AG10803 (cell line): ENCODE measurements around the gene FOXP1.

ENCODE experiments used
- DNase-seq: peaks from one replicate; pipeline ENCODE4 v3.0.0; 2010; ENCODE audit warnings: low read depth
- H3K4me3 ChIP-seq: 2 replicates; pipeline ENCODE4 v1.5.1; 2011; ENCODE audit warnings: mild to moderate bottlenecking, low read length, control low read depth
- TF ChIP-seq, protein P1 (sequence below): conservative IDR thresholded peaks from 2 replicates; pipeline ENCODE4 v1.5.1; 2011; ENCODE audit warnings: mild to moderate bottlenecking, low read length, control low read depth, inconsistent platforms

The FOXP1 gene

DNA sequence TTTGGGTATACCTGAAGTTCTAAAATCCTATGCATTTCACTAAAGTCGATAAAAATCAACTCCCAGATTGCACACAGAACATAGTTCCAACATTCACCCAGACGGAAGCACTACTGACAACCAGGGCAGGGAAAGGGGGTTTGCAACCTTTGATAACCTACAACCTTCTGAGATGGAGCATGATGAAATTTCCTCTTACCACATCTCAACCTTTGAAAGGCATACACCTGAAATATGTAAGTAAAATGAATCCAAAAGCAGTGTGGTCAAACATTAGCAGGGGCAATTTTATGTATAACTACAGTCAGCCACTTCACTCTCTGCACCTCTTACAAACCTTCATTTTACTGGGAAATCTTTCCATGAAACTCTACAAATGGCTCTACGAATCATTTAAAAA is 184.1 kb downstream of the FOXP1 start:
- TF ChIP-seq, protein P1, sequence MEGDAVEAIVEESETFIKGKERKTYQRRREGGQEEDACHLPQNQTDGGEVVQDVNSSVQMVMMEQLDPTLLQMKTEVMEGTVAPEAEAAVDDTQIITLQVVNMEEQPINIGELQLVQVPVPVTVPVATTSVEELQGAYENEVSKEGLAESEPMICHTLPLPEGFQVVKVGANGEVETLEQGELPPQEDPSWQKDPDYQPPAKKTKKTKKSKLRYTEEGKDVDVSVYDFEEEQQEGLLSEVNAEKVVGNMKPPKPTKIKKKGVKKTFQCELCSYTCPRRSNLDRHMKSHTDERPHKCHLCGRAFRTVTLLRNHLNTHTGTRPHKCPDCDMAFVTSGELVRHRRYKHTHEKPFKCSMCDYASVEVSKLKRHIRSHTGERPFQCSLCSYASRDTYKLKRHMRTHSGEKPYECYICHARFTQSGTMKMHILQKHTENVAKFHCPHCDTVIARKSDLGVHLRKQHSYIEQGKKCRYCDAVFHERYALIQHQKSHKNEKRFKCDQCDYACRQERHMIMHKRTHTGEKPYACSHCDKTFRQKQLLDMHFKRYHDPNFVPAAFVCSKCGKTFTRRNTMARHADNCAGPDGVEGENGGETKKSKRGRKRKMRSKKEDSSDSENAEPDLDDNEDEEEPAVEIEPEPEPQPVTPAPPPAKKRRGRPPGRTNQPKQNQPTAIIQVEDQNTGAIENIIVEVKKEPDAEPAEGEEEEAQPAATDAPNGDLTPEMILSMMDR: no peak
- H3K4me3 ChIP-seq: no peak overlapping the region
- DNase-seq: no peak

DNA sequence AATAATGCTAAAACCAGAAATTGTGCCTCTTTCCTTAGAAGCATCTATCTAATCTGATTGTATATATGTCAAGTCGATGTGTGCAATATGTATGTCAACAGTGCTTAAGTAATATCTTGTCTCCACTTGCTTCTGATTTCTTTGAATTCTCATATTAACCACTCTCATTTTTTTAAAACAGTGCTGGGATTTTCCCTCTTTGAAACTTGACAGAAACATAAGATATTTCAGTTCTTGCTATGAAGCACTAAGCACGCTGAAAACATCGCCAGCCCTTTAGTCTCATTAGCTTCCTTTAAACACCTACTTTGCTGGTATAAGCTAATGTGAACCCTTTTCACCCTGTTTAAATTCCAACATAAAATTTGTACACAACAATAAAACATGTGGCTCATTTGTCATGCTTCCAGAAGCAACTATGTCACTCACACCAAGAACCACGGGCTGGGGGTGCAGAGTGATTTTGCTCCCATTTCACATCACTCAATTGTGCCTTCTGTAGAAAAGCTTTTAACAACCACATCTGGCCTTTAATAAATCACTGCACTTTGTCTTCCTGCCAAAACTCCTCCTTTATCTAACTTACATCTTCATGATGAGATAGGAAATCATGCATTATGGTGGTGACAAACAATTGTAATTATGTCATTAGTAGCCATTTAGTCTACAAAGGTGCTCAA is 185.2 kb downstream of the FOXP1 start:
- TF ChIP-seq, protein P1: no peak
- DNase-seq: no peak
- H3K4me3 ChIP-seq: no peak overlapping the region

DNA sequence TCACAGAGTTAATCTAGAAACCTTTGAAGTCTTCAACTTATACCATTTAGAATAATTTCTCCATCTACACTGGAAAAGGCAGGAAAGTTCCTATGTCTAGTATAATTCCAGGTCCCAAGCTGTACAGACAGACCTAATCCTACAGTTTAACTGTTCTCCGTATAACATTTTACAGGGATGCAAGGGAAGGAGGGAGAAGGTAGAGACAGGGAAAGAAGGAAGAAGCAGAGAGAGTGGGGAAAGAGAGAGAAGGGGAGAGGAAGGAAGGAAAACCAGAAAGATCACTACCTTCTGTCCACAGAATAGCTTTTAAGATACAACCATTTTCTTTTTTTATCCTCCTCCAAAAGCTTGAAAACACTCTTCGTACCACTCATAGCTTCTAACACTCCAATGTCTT is 185.8 kb downstream of the FOXP1 start:
- DNase-seq: no peak
- TF ChIP-seq, protein P1: no peak
- H3K4me3 ChIP-seq: no peak overlapping the region

DNA sequence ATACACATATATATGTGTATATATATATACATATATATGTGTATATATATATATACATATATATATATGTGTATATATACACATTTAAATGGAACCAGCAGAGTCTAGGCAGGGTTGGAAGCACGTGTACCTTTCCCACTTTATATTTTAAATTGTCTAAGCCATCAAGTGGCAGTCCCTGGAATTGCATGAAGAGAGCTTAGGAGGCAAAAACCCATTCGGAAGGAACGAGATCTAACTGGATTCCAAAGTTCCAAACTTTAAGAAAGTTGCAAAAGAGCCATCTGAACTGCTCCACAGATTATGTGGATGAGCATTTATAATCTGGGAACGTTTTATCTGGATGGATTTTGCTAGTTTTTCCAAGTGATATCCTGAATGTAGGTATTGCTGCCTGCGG is 186.5 kb downstream of the FOXP1 start:
- TF ChIP-seq, protein P1: peak; percentile 66
- no peak overlapping the region for H3K4me3 ChIP-seq
- DNase-seq: peak; percentile 21

DNA sequence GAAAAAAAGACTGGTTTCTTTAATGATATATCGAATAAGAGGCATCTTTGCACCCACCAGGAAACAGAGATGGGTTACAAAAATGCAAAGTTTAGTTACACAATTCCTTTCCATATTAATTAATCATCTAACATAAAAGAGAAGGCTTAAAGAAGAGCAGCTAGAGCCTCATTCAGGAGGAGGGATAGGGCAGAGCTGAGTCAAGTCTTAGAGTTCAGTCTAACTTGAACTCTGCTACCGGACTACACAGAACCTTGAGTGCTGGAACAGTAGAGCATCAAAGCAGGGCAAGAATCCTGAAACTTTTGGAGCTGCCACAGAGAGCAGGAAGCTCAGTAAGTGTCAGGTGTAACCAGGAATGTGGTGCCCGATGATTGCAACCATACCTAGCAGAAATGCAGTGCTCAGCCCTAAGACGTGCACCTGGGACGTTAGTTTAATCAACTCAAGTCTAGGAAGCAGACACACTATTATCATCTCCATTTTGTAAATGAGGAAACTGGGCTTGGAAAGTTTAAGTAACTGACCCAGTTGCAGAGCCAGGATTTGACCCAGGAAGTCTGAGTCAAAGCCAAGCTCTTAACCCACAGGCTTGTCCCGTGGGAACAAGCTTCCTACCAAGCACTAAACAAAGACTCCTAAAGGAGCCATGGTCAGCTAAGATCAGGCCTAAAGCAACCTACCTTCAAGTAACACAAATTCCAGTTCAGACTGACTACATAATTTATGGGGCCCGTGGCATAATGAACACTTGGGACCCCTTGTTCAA is 187.4 kb downstream of the FOXP1 start:
- peak; percentile 79 for DNase-seq
- TF ChIP-seq, protein P1: no peak
- no peak overlapping the region for H3K4me3 ChIP-seq

DNA sequence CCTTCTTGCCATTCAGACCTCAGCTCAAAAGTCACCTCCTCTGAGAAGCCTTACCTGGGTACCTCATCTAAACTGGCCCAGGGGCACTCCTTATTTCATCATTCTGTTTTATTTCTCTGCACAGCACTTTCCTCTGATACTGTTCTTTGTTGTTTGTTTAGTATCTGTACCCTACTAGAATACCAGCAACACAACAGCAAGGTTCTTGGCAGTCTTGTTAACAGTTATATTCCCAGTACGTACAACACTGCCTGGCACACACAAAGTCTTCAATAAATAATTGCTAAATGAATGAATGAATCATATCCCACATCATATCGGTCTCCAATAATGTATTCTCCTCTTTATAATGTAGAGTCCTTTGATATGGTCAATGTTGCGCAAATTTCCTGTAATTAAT is 188.1 kb downstream of the FOXP1 start:
- no peak for DNase-seq
- H3K4me3 ChIP-seq: no peak overlapping the region
- TF ChIP-seq, protein P1: no peak

DNA sequence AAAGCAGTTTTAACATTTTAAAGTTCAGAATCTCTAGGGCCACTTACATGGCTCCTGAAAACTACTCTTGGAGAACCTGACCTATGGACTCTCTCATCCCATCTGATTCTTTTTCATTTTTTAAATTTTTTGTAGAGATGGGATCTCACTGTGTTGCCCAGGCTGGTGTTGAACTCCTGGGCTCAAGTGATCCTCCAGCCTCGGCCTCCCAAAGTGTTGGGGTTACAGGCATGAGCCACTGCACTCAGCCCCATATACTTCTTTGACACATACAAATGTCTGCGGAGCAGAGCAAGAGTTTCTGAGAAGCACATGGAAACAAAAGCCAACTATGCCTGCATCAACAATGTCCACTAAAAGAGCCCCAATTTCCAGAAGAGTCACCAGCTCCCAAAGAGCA is 189.8 kb downstream of the FOXP1 start:
- H3K4me3 ChIP-seq: no peak overlapping the region
- TF ChIP-seq, protein P1: no peak
- no peak for DNase-seq
